C4-2B (cell line): ENCODE results near the gene GNAT1.

Source experiments
- ZFX ChIP-seq: fragments of 450-650 bp; IDR thresholded peaks from 2 replicates; pipeline ENCODE4 v1.6.1; 2017
- TF ChIP-seq, protein P1 (sequence below): fragments of 450-650 bp; conservative IDR thresholded peaks from 2 replicates; pipeline ENCODE4 v1.5.1; 2017; ENCODE audit warnings: mild to moderate bottlenecking

DNA sequence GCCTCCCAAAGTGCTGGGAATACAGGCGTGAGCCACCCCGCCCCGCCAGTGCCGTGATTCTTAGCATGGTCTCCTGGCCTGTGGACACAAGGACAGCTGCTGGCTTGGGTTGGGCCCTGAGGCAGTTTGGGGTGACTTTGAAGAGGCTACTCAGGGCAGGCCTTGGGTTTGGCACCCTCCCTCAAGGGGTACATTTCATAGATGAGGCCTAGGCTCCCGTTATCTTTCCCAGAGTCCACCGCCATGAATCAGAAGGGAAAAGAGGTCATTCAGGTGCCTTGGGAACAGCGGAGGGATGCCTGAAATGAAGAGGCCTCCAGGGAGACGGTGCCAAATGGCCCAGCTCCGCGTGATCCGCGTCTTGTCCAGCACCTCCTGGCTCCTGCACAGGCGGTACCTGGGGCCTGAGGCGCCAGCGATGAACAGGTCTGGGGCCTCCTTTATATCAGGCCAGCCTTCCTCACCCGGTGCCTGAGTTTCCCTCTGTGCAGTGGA, 53.9 kb downstream of the GNAT1 start:
- TF ChIP-seq, protein P1, sequence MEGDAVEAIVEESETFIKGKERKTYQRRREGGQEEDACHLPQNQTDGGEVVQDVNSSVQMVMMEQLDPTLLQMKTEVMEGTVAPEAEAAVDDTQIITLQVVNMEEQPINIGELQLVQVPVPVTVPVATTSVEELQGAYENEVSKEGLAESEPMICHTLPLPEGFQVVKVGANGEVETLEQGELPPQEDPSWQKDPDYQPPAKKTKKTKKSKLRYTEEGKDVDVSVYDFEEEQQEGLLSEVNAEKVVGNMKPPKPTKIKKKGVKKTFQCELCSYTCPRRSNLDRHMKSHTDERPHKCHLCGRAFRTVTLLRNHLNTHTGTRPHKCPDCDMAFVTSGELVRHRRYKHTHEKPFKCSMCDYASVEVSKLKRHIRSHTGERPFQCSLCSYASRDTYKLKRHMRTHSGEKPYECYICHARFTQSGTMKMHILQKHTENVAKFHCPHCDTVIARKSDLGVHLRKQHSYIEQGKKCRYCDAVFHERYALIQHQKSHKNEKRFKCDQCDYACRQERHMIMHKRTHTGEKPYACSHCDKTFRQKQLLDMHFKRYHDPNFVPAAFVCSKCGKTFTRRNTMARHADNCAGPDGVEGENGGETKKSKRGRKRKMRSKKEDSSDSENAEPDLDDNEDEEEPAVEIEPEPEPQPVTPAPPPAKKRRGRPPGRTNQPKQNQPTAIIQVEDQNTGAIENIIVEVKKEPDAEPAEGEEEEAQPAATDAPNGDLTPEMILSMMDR = no peak
- no peak for TF ChIP-seq ZFX
